Uterus (tissue), 4 donors: ENCODE data around the gene FGF14. TPM values are rescaled to one million over a fixed set of nuclear protein-coding genes. Genes with fewer than 3 reads are reported as not detected.

Source experiments
- DNase-seq, 2 donors: peaks; one replicate each; pipeline ENCODE4 v3.0.0-alpha.2; 2019 to 2020
- H3K27ac ChIP-seq, 2 donors: fragments of 200-600 bp; sonication (generic); 1 replicate in 1 of 2; 2 replicates in 1 of 2; pipeline ENCODE4 v1.5.1; 2016 to 2018
- H3K27me3 ChIP-seq, 2 donors: fragments of 200-600 bp; sonication (generic); one replicate each; pipeline ENCODE4 v1.5.1; 2018 to 2019; ENCODE audit warnings: control low read depth in 1 of 2
- H3K36me3 ChIP-seq, 2 donors: fragments of 200-600 bp; sonication (generic); one replicate each; pipeline ENCODE4 v1.5.1; 2019; ENCODE audit warnings: control low read depth in 1 of 2
- H3K4me1 ChIP-seq, 2 donors: fragments of 200-600 bp; sonication (generic); one replicate each; pipeline ENCODE4 v1.5.1; 2018 to 2019; ENCODE audit warnings: control low read depth in 1 of 2
- H3K4me3 ChIP-seq, 2 donors: fragments of 200-600 bp; sonication (generic); 1 replicate in 1 of 2; 2 replicates in 1 of 2; pipeline ENCODE4 v1.5.1; 2018 to 2019; ENCODE audit warnings: mild to moderate bottlenecking in 1 of 2
- H3K9me3 ChIP-seq, 2 donors: fragments of 200-600 bp; sonication (generic); one replicate each; pipeline ENCODE4 v1.5.1; 2019; ENCODE audit warnings: control low read depth in 1 of 2
- POLR2A ChIP-seq, 2 donors: fragments of 450-650 bp; IDR thresholded peaks; one replicate each; pipeline ENCODE4 v1.6.1; 2016; ENCODE audit warnings: antibody characterized with exemption in 2 of 2, mild to moderate bottlenecking in 1 of 2, moderate library complexity in 1 of 2
- intact Hi-C: fragments of 100-400 bp; cut with DNase I; formaldehyde crosslinking; loops from one replicate; pipeline ENCODE4 v1.15.1; 2023; ENCODE audit warnings: low total_unique reads
- total RNA-seq, 4 donors: library from RNA; depleted of rRNA in 3 of 4; stranded (reverse); fragments of >200 nt in 3 of 4; gene quantifications; one replicate each; pipeline versions ENCODE4 v1.1.0 to v1.2.4, GENCODE V29; 2014 to 2023
- TF ChIP-seq, protein P1 (sequence below), 4 experiments: fragments of 200-600 bp in 2 of 4; fragments of 450-650 bp in 2 of 4; sonication (generic) in 2 of 4; IDR thresholded peaks; one replicate each; pipeline ENCODE4 v1.5.1; 2016 to 2019; ENCODE audit warnings: antibody characterized with exemption in 4 of 4, mild to moderate bottlenecking in 2 of 4, moderate library complexity in 1 of 4
- donor health status: DM: yes; HTN: yes; CAD: no.

Gene FGF14
- total RNA-seq, 4 donors from 2014 or later, result under 0.01 to 0.98 (median 0.62) TPM; not detected in 1

DNA sequence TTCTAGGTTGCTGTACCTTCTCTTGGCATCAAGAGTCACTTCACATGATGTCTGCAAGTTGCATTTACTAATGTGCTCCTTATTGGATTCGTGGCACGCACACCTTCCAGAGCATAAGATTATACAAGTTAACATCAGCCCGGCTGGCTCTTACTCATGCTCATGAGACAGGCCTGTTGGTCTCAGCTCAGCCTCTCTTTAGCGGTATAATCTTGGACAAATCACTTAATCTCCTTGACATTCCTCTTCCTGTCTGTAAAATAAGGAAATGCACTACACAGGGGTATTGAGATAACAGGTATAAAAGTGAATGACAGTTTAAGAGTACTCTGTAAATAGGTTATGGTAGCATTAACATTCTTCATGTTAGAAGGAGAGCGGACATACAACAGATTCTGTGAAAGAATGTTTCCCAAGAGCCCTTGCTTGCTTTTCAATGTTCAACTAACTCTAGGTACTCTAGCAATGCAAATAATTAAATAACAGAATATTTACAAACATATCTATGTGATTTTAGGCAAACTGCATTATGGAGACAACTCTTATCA is 181.1 kb downstream of the FGF14 start:
- Histone ChIP-seq H3K27me3 (no peaks in the 10 kb centered on the region), H3K9me3 (no peaks in the 10 kb centered on the region), H3K36me3 (no peaks in the 10 kb centered on the region), H3K4me3 (no peak overlapping the region), H3K4me1 (no peaks in the 10 kb centered on the region), H3K27ac (no peak overlapping the region)
- no peak for DNase-seq
- no peak for TF ChIP-seq POLR2A (IDR thresholded peaks at IDR 0.05)
- TF ChIP-seq, protein P1, sequence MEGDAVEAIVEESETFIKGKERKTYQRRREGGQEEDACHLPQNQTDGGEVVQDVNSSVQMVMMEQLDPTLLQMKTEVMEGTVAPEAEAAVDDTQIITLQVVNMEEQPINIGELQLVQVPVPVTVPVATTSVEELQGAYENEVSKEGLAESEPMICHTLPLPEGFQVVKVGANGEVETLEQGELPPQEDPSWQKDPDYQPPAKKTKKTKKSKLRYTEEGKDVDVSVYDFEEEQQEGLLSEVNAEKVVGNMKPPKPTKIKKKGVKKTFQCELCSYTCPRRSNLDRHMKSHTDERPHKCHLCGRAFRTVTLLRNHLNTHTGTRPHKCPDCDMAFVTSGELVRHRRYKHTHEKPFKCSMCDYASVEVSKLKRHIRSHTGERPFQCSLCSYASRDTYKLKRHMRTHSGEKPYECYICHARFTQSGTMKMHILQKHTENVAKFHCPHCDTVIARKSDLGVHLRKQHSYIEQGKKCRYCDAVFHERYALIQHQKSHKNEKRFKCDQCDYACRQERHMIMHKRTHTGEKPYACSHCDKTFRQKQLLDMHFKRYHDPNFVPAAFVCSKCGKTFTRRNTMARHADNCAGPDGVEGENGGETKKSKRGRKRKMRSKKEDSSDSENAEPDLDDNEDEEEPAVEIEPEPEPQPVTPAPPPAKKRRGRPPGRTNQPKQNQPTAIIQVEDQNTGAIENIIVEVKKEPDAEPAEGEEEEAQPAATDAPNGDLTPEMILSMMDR (IDR thresholded peaks at IDR 0.05), result no peak
- intact Hi-C loops, result no loop called here

DNA sequence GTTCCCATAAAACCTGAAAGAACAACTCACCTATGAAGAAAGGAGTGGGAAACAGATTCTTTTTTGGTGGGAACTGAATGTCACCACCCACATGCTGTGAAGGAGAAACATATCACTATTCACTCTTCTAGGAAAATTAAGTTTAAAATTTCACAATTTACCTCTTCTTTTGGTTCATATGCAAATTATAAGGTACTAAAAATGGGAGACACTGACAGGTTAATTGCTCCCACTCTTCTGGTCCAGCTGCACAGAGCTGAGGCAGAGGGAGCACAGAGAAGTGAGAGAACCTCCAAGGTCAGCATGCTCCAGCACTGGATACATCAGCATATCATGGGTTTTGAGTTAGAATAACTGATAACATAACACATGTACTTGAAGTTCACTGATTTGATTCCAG is 186.9 kb downstream of the FGF14 start:
- intact Hi-C loops, result no loop called here
- Histone ChIP-seq H3K36me3 (no peaks in the 10 kb centered on the region), H3K9me3 (no peaks in the 10 kb centered on the region), H3K27me3 (no peaks in the 10 kb centered on the region), H3K27ac (no peak overlapping the region), H3K4me3 (no peak overlapping the region), H3K4me1 (no peaks in the 10 kb centered on the region)
- TF ChIP-seq POLR2A (IDR thresholded peaks at IDR 0.05), result no peak
- TF ChIP-seq, protein P1 (IDR thresholded peaks at IDR 0.05), result no peak
- DNase-seq, result no peak

DNA sequence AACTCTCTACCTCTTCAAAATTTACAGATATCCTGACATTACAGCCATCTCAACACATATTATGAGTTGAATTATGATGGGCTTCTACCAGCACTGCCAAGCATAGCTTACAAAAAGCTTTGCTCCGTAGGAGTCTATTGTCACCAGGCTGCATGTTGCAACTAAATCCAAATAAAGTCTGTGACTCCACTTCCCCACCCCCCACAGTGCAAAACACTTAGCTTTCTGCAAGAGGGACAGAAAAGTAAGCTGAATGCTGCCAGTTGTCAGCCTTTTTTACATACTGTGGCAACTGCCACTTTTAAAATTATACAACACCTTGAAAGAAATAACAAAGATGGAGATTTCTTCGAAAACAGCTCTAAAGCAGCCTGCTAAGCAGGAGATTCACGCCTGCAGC is 189.1 kb downstream of the FGF14 start:
- Histone ChIP-seq H3K27me3 (no peaks in the 10 kb centered on the region), H3K4me3 (no peak overlapping the region), H3K9me3 (no peaks in the 10 kb centered on the region), H3K27ac (no peak overlapping the region), H3K4me1 (no peaks in the 10 kb centered on the region), H3K36me3 (no peaks in the 10 kb centered on the region)
- intact Hi-C loops, result no loop called here
- no peak for TF ChIP-seq POLR2A (IDR thresholded peaks at IDR 0.05)
- TF ChIP-seq, protein P1 (IDR thresholded peaks at IDR 0.05), result no peak
- no peak for DNase-seq

DNA sequence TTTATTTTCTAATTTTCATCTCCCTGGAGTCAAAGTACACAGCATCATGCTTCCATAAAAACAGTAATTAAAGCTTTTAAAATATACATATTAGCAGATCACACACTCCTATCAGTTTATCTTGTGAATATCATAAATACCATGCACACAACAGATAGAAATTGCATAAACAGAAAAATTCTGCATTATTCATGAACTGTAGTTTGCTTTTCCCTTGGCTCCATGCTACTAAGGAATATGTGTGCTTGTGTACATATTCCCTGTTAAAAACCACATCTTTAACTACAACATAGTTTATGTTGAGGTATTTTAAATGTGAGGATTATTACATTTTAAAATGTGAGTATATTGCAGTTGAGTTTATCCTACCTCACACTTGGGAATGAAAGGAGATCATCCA is 193.5 kb downstream of the FGF14 start:
- Histone ChIP-seq H3K4me3 (no peak overlapping the region), H3K4me1 (no peaks in the 10 kb centered on the region), H3K27ac (no peak overlapping the region), H3K36me3 (no peaks in the 10 kb centered on the region), H3K9me3 (no peaks in the 10 kb centered on the region), H3K27me3 (no peaks in the 10 kb centered on the region)
- DNase-seq, result no peak
- TF ChIP-seq POLR2A (IDR thresholded peaks at IDR 0.05), result no peak
- TF ChIP-seq, protein P1 (IDR thresholded peaks at IDR 0.05), result no peak
- intact Hi-C loops, result no loop called here

DNA sequence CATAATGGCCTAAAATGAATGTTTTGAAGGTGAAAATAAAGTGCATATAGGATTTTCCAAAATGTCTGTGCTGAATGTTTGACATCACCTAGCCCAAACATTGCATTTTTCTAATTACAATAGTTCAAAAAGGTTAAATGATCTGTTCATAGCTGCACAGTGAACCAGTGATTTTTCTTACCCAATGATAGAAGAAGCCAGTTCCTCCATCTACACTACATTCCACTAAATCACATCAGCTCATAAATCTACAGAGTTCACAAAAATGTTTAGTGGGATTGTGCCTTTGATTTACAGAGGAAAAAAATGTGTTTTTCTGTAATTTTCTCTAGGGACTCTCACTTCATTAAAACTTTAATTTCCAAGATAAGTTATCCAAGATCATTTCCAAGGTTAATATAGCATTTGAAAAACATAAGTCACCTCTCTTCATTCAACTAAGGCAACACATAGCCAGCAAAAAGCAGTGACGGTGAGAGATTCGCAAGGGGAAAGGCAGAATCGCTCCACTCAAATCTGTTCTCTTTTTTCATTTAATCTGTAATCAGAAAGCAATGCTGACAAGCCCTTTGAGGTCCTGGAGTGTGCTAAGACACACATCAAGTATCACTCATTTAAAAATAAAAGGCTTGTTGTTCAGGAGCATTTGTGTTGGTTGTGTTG is 194.0 kb downstream of the FGF14 start:
- H3K36me3 ChIP-seq, result no peaks in the 10 kb centered on the region
- TF ChIP-seq POLR2A (IDR thresholded peaks at IDR 0.05), result no peak
- TF ChIP-seq, protein P1 (IDR thresholded peaks at IDR 0.05), result no peak
- DNase-seq, result no peak
- no peaks in the 10 kb centered on the region for H3K4me1 ChIP-seq
- H3K9me3 ChIP-seq, result no peaks in the 10 kb centered on the region
- no peaks in the 10 kb centered on the region for H3K27me3 ChIP-seq
- no peak overlapping the region for H3K4me3 ChIP-seq
- intact Hi-C loops, result no loop called here
- H3K27ac ChIP-seq, result no peak overlapping the region
